Dermis microvascular lymphatic vessel endothelial cell (primary cell): Measurements from ENCODE around the gene C1QTNF8. TPM values are rescaled to one million over a fixed set of nuclear protein-coding genes. Genes with fewer than 3 reads are reported as not detected.
"Not testable (repeated sequence)": the region's sequence is repeated elsewhere in the genome, so short reads cannot be mapped to it uniquely, and the experiment has no call there.

Experiments used
- DNase-seq, 2 donors: peaks; one replicate each; pipeline versions ENCODE4 v3.0.0 to v3.0.0-alpha.2; 2010; ENCODE audit warnings: low read depth in 2 of 2
- total RNA-seq: library from RNA; depleted of rRNA; stranded (reverse); fragments of >200 nt; gene quantifications from 2 replicates; pipeline ENCODE4 v1.2.1, GENCODE V29; 2014

C1QTNF8 gene
- total RNA-seq, 1 donor from 2014 or later = not detected

GRCh38 chr16:1094601-1095449 is 1.2 kb downstream of the C1QTNF8 start:
- DNase-seq = no peak

DNA sequence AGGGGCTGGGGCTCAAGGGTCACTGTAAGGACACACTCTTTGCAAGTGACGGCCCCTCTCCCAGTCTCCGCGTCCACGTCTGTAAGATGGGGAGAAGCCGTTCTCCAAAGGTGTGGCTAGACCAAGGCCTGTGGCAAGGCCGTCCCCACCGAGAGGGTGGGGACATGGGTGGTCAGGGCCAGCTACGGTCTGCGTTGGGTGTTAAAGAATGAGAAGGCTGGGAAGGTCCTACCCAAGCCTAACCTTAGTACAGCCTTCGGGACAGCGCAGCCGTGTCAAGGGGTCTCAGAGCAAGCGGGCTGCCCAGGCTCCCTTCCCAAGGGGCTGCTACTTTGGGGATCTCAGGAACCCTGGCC is 1.9 kb downstream of the C1QTNF8 start:
- no peak for DNase-seq

DNA sequence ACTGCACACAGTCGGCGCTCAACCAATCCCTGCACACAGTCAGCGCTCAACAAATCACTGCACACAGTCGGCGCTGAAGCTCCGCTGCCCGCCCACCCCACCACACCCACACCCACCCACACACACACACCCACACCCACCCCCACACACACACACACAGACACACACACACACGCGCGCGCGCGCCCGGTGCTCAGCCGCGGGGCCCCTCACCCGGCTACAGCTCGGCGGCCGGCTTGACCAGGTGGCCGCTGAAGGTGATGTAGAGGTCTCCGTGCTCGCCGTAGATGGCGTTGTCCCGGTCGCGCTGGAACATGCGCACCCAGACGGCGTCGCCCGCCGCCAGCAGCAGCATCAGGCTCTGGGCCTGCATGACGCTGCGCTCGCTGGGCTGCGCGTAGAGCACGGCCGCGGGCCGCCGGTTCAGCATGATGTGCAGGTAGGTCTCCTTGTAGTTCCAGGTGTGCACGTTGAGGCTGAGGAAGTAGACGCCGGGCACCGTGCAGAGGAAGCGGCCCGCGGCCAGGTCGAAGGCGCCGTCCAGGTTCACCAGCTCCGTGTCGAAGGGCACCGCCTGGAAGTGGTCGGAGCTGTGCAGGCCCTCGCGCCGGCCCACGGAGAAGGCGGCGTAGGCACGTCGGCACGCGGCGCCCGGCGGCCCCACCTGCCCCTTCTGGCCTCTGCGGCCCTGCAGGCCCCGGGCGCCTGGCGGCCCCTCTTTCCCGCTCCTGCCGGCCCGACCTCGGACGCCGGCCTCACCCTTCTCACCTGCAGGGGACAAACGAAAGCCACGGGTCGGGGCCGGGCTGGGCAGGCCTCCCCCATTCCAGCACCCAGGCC is 2.5 kb downstream of the C1QTNF8 start:
- no peak for DNase-seq

- not testable (repeated sequence) for DNase-seq
Observed at GRCh38 chr16:1092685-1093283, 3.3 kb downstream of the C1QTNF8 start.

DNA sequence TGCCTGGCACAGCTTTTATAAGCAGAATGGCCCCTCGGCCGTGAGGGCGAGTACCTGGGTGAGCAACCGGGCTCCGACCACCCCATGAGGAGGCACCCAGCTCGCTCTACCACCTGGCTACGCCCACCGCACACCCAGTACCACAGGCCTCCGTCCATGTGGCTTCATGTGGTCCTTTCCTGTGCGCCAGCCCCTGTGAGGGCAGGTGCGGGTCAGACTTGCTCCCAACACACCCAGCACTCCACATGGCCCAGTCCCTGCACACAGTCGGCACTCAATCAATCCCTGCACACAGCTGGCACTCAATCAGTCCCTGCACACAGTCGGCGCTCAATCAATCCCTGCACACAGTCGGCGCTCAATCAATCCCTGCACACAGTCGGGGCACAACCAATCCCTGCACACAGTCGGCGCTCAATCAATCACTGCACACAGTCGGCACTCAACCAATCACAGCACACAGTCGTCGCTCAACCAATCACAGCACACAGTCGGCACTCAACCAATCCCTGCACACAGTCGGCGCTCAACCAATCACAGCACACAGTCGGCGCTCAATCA is 4.0 kb downstream of the C1QTNF8 start:
- DNase-seq = no peak

DNA sequence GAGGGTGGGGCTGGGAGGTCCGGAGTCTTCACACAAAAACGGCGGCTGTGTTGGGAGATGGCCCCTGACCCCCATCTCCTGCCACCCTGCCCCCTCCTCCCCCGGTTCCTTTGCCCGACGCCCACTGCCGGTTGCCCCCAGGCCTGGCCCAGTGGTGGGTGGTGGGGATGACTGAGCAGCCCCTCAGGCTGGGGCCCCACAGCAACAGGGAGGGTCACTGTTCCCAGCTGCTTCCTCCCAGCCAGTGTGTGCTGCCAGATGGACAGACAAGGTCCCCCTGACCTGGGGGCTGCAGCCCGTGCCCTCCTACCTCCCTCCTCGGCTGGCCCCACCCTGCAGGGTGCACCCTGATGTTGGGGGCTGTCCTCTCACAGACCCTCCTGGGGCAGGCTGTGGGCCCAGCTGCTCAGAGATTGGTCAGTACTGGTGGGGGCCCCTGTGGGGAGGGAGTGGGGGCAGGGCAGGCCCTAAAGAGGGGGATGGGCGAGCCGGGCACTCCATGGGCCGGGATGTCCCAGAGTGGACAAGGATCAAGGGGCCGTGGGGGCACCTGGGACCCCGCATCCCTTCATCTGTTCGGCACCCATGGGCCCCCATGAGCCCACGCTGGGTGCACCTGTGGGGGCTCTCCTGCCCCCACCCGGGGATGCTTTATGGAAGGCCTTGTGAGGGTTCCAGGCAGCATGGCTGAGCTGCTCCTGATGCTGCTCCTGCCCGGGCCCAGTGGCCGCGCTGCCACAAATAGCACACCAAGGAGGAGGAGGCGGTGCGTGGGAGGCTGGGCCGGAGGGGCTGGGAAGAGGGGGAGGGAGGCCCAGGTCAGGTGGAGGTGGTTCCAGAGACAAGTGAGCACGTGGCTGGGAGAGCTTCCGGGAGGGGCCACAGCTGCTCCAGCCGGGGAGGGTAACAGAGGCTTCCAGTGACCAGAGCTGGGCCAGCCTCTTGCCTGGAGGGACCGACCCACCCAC is 5.1 kb downstream of the C1QTNF8 start:
- no peak for DNase-seq

GRCh38 chr16:1089822-1090619 is 6.0 kb downstream of the C1QTNF8 start:
- no peak for DNase-seq

- no peak for DNase-seq
Observed at GRCh38 chr16:1089439-1089821, 6.6 kb downstream of the C1QTNF8 start.

DNA sequence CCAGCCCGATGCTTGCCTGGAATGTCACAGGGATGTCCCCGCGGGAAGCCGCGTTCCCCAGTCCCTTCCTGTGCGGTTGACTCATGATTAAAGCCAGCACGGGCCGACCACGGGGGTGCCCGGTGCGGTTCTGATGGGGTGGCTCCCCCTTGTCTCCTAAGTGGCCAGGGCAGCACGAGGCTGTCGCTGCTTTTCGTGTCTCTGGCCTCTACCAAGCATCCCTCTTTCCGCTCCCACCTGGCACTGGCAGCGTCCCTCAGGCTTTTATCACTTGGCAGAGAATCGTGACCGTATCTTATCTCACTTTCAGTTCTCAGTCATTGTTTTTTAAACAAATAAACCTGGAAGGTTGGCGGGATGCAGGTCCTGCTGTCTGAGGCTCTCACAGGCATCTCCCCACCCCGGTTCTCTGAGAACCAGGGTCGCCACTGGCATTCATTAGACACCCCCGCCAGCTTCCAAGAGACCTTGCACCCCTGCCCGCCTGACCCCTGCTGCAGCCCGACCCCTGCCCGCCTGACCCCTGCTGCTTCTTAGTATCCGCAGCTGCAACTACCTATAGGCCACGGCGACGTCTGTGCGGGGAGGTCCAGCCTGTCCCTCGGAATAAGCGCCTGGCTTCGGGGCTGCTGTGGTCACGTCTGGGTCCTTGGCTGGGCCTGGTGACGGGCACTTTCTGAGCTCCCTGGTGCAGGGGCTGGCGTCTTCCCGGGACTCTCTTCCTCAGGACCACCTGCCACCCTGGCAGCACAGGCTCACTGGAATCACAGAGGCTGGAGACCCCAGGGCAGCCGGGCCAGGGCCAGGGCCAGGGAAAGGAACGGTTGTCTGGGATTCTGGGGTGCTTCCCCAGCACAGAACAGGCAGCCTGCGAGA is 7.5 kb downstream of the C1QTNF8 start:
- DNase-seq = peak; percentile 14 to 34

- DNase-seq = not testable (repeated sequence)
Observed at GRCh38 chr16:1086443-1086842, 9.6 kb downstream of the C1QTNF8 start.

DNA sequence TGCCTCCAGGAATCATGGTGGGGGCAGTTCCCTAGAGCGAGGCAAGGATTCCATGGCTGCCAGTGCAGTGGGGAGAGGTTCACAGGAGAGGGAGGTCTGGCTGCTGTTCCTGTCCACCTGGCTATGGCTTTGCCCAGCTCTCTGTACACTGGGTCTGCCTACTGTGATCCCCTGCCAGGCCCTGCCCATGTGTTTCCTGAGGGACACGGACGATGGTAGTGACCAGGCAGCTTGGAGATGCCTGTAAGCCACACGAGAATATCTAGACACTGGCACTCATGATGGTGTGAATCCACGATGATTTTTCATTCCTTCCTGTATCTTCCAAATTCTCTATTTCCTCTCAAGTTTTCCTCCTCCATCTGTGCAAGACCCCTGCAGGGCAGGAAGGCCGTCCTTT is 11.1 kb downstream of the C1QTNF8 start:
- DNase-seq = no peak

DNA sequence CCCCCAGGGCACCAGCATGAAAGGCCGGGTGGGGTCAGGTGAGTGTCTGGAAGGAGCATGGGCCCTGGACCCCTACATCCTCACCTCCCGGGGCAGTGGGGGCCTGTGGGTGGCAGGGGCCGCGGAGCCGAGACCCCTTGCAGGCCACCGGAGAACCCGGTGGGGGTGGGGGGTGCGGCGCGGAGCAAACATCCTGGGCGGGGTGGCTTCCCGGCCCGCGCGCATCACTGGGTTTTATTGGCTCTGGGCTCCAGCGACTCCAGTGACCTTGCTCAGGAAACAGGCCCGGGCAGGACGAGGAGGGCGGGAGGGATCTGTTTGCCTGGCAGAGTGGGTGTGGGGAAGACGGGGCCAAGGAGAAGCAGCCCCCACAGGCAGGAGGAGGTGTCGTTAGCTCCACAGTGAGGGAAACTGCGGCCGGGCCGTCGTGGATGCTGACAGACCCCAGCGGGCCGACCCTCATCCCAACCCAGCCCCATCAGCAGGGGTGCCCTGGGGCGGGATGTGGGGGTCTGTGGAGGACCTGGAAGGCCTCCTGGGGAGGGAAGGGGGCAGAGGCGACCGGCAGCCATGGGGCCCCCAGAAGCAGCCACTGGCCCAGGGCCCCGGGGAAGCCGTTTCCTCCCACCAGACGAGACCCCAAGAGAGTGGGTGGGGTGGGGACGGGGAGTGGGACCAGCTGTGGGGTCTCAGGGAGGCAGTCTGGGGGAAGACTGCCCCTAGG is 12.9 kb downstream of the C1QTNF8 start:
- peak in 1 of 2 donors; percentile 31 for DNase-seq

DNA sequence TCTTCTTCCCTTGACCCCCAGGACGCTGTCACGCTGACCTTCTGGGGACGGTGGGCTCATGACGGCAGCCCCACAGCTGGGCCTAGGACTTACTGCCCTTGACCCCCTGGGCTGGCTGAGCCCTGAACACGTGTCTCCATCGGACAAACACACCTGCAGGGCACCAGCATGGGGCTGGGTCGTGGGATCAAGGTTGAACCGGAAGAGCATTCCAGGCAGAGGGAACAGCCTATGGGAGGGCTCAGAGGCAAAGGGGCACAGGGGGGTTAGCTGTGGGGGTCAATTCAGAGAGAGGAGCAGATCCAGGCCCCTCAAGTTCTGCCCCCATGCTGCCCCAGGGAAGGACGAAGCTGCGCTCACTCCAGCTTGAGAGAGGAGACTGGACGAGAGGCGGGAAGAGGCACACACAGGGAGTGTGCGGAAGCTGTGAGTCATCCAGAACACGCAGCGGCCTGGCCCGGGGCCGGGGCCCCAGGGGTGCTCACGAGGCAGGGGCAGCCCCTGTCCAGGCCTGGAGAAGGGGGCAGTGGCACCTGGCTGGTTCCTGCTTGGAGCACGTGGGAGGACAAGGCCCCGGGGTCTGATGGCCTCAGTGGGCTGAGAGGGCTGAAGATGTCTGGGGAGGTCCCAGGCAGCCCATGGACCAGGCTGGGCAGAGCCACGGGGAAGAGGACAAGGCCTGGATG is 13.6 kb downstream of the C1QTNF8 start:
- DNase-seq = peak; percentile 54 to 86

GRCh38 chr16:1081734-1082265 is 14.2 kb downstream of the C1QTNF8 start:
- DNase-seq = no peak

DNA sequence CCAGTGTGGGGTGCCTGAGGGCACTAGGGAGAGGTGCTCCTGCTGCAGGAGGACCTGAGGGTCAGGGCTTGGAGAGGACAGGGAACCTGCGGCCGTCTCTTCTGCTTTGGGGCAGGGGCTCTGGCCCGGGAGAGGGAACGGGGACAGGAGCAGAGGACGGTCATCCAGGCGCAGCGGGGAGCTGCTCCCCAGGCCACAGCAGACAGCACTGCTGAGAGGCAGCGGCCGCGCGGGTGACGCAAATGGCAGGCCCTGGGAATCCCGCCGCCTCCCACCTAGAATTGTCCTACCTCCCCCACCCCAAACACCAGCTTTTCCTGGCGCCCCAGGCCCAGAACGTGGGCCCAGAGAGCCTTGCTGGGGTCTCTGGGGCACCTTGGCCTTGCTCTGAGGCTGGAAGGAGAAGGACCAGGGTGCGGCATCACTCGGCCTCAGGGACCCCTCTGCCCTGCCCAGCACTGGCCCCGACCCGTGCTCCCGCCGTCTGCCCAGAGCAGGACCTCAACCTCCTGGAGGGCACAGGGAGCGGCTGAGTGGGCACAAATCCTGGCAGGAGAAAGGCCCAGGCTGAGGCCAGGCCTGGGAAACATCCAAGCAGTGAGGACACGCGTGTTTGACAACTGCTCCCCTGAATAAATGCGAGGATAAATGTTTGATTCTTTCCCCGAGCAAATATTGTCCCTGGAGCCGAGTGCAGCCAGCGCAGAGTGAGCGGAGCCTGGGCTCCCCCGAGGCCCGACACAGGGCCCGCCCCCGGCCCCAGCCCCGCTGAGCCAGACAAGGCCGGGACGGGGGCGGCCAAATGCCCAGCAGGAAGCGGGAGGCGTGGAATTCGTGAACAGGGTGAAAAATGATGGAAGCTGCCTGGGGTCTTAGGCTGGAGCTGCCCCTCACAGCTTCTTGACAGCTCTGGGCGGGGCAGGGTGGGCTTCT is 15.0 kb downstream of the C1QTNF8 start:
- peak in 1 of 2 donors; percentile 40 for DNase-seq
